ENCODE data around the gene MORN4.
A peak's percentile ranks its signal among the peaks of the same experiment; 100 is the strongest.
"Not testable (repeated sequence)": the region's sequence is repeated elsewhere in the genome, so short reads cannot be mapped to it uniquely, and the experiment has no call there.

The MORN4 gene

DNA sequence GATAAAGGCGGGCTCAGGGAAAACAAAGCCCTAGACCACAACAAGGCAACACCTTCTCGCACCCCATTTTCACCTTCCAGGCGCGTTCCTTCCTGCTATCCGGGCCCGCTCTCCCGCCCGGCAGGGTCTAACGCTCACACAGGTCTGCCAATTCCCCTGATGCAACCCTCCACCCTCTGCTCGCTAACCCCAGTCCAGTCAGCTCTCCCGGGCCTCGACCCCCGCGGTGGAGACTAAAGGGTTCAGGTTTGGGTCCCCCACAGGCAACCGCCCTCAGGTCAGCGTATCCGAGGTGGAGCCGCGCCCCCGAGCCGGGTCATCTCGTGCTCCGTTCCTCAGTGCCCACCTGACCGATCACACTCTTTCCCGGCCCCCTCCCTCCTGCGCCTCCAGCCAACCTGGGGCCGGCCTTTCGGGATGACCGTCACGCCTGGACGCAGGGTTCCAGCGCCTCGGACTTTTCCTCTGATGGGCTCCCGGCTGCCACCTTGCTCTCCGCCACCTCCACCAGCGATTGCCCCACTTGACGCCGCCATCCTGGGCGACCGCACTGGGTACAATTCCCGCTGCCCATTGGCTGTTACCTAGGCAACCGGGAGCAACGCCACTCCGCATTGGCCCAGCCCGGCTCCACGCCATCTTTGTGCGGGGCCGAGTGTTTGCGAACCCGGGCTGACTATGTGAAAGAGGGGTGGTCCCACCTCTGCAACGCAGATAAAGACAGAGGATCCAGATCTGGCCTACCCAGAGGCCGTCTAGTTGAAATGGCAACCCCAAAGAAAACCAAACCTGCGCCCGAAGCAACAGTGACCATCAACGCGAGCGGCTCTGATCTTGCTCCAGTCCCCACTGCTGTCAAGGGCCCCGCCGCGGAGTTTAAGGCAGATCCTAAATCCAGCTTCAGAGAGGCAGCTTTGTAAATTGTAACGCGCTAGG lies at the start of gene MORN4:
Gene MORN4 (minus strand): TSS at position 552 of the 936 bp plus-strand sequence. CDS start 13,847 bp downstream, outside the sequence.
- DNase-seq (ENCODE audit: low read depth in 2 of 3, low spot score in 1 of 3) = peak; percentile 84 to 88 (median 86)

DNA sequence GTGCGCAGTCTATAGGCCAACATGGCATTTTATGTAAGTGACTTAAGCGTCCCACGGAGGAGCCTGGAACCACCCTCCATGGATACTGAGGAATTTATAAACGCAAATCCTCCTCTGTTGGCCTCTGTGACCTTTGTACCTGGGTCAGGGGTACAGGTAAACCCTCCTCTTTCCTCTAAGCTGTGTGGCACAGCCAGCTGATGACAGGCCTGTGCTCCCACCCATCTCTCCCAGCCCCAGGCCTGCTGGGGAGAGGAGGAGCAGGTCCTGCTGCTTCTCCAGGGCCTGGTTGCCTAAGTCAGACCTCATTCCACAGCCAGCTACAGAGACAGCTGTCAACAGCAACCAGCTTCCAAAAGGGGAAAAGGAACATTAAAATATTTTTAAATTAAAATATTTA lies 48.7 kb upstream of the MORN4 start:
- DNase-seq (ENCODE audit: low read depth in 2 of 3, low spot score in 1 of 3) = no peak

DNA sequence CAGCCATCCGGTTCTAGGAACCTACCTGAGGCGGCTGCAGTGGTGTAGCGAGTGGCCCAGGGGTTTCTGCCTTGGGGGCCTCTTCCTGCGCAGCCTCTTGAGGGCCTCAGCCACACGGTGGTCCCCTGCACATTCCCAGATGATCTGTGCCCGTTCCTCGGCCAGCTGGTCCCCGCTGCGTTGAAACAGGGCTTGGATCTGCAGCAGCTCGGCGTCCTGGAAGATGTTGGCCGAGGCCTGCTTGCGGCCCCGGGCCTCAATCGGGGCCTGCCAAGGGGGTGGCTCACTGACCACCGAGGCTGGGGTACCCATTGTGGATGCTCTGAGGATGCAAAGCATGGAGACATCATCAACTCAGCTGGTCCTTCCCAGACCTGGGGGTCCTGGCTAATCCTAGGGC lies 46.3 kb upstream of the MORN4 start:
- no peak for DNase-seq (ENCODE audit: low read depth in 2 of 3, low spot score in 1 of 3)

DNA sequence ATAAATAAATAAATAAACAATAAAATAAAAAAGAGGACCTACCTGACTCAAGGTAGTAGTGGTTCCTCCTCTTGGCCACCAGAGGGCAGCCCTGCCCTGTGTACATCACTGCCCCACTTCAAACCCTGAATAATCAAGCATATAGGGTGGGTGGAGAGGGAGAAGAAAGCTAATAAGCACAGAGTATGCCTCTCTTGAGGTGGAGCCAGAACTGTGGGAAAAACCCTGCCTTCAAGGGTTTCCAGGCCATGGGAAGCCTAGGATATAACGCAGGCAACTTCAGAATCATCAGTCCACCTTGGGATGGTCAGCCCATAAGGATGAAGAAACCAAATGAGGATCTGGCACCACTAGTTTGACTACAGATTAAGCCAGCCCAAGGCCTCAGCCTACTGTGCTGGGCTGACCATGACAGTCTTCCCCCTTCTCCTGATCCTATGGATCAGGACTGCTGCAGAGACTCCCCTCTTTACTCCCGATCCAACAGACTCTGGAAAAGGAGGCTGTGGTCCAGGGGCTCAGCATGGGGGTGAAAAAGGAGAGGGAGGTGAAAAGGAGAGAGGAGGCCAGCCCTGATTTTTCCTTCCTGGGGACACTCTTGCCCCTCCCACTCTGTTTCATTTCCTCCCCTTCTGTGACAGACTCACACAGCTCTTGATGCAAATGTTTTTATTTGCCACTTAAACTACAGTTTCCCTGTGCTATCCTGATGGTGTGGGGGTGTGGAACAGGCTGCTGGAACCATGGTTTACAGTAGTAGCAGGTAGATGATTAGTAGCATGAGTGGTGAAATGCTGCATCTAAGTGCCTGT lies 43.7 kb upstream of the MORN4 start:
- peak in 1 of 3 donors; percentile 18 for DNase-seq (ENCODE audit: low read depth in 2 of 3, low spot score in 1 of 3)

DNA sequence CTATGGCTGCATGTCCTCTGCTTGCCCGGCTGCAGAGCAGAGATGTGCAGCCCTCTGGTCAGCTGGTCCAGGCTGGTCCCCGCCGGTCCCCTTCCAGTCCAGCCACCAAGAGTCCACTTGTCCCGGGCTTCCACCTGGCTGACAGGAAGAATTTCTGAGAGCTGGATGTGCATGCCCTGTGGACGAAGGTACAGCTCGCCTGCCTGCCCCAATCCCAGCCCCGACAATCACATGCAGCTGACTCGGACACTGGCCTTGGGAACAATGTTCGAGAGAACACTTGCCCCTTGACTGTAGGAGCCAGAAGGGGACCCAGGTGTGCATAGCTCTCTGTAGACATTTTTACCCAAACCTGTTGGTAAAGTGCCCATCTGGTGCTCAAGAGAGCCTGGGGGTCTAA lies 41.9 kb upstream of the MORN4 start:
- no peak for DNase-seq (ENCODE audit: low read depth in 2 of 3, low spot score in 1 of 3)

DNA sequence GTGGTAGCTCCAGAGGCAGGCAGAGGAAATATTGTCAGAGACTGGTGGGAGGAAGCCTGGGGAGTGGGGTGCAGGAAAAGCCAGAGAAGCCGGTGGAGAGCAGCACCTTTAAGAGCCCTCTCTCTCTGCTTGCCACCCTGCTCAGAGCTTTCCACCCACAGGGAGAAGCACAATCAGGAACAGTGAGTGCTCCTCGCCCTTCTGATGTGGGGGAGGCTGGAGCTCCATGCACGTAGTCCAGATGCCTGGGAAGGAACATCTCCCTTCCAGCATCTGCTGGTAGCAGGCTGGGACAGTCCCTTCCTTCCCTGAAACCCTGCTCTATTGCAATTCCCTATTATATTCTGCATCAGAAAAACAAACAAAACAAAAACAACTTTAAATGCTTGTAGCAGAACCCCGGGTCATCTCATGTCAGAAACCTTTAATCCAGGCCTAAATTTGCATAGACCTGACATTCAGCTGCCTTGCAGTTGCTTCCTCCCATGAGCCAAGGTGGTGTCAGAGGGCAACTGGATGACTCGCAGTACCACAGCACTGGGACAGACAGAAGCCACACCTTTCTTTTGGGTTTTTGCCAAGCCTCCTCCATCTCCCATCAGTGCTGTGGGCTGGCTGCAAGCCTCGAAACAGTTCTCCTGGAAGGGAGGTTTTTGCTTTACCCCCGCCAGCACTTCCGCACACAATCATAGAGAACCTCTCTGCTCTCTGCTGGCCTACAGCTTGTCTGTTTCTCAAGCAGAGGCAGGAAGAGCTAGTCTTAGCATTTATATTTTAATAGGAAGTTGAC lies 40.6 kb upstream of the MORN4 start:
- DNase-seq (ENCODE audit: low read depth in 2 of 3, low spot score in 1 of 3) = no peak

DNA sequence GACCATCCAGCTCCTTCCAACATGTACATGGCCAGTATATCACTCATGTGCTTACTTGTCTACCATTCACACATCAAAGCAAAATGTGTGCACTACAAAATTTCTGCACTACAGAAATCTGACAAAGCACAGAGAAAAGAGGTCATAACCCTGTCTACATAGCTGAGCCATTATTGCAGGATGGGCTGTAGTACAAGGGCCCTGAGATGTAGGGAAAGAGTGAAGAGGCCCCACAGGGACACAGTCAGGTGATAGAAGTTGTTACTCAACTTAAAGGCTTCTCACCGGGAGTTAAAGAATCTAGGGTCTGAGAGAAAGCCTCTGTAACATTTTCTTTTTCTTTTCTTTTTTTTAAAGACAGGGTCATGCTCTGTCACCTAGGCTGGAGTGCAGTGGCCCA lies 36.3 kb upstream of the MORN4 start:
- no peak for DNase-seq (ENCODE audit: low read depth in 2 of 3, low spot score in 1 of 3)

DNA sequence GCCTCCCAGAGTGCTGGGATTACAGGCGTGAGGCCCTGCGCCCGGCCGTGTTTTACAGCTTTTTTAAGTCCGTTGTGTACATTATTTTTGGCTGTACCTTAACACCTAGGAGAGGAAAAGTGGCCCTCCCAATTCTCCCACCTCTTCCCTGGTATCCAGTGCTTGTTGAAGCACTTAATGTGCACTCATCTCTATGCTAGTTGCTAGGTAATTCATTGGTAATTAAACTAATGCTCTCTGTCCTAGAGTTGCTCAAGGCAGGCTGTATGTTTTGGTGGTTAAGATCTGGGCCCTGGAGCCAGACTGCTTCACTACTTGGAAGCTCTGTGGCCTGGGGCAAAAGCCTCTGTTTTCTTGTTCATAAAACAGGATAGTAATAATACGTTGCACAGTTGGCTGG lies 34.2 kb upstream of the MORN4 start:
- no peak for DNase-seq (ENCODE audit: low read depth in 2 of 3, low spot score in 1 of 3)

DNA sequence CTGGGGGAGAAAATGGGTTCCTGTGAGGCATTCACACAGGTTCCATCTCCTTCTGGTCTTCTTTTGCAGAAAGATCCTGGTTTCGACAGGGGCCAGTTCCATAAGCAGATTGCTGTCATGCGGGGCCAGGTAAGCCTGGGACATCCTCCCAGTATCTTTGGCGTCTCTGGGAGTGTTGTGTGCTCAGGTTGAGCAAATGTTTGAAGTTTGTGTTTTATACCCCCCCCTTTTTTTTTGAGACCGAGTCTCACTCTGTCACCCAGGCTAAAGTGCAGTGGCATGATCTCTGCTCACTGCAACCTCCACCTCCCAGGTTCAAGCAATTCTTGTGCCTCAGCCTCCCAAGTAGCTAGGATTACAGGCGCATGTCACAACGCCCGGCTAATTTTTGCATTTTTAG lies 33.7 kb upstream of the MORN4 start:
- DNase-seq (ENCODE audit: low read depth in 2 of 3, low spot score in 1 of 3) = no peak

DNA sequence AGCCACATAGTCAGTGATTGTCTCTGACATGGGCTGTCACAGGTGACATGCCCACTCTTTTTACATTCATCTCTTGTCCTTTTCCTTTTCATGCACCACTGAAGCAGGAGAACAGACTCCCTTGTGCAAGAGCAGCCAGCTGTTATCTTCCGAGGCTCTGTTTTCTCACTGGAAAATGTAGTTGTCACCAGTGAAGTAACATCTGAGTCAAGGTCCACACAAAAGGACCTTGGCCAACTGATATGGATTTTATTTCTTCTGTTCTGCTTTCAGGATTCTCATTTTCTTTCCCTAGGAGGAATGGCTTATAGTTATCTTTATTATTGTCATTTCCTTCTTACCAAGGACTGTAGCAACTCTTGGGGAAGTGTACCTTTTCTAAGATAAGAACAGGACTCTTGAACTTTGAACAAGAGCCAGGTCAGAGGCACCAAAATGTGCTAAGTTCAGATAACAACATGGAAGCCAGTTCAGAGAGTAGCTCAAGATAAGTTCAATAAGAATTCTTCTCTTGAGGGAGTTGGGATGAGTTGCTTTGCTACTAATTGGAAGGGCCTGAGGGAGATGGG lies 31.1 kb upstream of the MORN4 start:
- no peak for DNase-seq (ENCODE audit: low read depth in 2 of 3, low spot score in 1 of 3)

DNA sequence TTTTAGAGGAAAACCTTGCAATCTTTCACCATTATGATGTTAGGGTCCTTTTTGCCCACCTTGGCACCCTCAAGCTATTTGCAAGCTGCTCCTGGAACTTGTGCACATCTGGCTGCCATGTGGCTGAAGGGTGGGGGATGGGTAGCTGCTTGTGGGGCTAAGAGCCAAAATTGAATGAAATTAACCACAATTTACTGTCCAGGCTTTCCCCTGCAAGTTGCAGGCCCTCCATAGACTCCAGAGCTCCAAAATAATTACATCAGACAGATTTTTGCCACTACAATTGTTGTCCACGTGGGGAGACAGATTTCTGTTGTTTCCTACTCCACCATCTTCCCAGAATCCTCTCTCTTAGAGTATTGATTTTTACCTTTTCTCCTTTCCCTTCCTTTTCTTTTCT lies 26.3 kb upstream of the MORN4 start:
- no peak for DNase-seq (ENCODE audit: low read depth in 2 of 3, low spot score in 1 of 3)

DNA sequence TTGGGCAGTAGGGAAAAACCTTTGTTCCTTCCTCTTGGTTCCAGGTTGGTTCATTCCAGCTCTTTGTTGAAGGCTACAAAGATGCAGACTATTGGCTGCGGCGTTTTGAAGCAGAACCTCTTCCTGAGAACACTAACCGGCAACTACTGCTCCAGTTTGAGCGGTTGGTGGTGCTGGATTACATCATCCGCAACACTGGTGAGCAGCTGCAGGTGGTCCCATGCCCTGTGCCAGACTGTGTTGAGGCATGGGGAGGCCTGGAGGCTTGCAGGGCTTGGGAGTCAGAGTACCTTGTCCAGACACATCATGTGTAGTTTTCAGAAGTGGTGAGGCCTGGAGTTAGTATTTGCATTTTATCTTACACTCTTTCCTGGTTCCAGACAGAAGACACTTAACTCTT lies 23.5 kb upstream of the MORN4 start:
- no peak for DNase-seq (ENCODE audit: low read depth in 2 of 3, low spot score in 1 of 3)

DNA sequence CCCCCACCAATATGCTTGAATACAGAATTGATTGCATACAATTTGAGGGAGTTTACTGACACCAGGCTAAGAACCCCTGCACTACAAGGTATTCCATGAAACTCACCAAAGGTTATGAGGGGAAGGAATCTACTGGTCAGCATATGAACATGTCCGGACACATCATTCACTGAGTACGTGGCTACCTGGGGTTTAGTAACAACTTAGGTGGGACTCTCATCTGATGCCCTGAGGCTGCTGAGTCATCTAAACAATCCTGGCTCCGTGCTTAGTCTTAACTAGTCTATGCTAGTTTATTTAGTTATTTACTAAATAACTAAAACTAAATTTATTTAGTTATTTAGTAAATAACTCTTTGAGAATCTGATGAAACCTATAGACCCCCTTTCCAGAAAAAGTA lies 18.5 kb upstream of the MORN4 start:
- no peak for DNase-seq (ENCODE audit: low read depth in 2 of 3, low spot score in 1 of 3)

DNA sequence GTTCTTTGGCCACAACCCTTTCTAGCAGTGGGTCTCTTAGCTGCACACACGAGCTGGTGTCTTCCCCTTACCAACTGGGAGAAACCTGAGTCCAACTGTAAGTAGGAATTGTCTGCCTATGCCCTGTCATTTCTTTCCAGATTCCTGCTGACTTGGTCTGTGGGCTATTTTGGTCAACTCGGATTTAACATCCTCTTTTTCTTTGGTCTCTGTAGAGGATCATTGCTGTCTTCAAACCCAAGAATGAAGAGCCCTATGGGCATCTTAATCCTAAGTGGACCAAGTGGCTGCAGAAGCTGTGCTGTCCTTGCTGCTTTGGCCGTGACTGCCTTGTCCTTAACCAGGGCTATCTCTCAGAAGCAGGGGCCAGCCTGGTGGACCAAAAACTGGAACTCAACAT lies 17.4 kb upstream of the MORN4 start:
- DNase-seq (ENCODE audit: low read depth in 2 of 3, low spot score in 1 of 3) = no peak

DNA sequence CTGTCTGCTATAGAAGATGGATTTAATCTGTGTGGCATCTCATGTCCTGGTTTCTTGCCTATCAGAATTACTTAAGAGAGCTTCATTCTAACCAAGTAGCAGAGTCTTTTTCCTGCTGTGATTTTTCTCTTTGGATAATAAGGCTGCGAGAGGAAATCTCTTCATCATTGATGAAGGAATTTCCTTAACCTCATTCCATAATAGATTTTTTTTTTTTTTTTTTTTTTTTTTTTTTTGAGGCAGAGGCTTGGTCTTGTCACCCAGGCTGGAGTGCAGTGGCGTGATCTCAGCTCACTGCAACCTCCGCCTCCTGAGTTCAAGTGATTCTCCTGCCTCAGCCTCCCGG lies 16.1 kb upstream of the MORN4 start:
- DNase-seq (ENCODE audit: low read depth in 2 of 3, low spot score in 1 of 3) = not testable (repeated sequence)

DNA sequence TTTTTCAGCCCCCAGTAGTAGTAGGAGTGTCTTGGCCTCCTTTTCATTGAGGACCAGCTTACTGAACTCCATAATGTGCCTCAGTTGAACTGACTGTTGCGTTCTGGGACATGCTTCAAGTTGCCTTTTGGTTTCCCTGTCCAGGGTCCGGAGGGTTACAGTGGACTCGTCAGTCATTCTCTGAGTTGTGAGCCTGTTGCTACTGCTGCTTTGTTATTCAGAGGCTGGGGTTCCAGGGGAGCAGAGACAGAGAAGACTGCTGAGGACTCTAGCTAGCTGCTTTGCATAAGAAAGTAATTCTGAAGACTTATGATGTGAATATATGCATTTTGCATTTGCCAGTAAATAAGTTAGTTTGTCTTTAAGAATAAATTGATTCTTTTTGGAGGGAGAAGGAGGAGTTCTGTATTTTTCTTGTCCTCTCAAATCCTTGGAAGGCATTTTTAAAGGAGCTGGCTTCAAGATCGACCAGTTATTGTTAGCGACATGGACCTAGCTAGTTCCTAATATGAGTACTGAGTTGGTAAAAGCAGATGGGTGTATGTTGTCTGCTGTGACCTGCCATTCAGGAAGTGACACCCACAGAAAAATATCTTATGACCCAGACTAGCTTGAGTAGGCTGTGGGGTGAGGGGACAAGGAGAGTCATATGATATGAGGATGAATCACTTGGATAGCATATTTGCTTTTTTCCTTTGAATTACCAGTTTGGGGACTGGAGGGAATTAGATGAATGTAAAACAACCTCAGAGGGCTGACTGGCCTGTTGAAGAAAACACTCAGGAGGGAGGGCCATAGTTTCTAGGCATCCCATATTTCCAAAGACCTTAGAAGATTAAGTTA lies 15.5 kb upstream of the MORN4 start:
- peak; percentile 16 to 25 (median 24) for DNase-seq (ENCODE audit: low read depth in 2 of 3, low spot score in 1 of 3)

DNA sequence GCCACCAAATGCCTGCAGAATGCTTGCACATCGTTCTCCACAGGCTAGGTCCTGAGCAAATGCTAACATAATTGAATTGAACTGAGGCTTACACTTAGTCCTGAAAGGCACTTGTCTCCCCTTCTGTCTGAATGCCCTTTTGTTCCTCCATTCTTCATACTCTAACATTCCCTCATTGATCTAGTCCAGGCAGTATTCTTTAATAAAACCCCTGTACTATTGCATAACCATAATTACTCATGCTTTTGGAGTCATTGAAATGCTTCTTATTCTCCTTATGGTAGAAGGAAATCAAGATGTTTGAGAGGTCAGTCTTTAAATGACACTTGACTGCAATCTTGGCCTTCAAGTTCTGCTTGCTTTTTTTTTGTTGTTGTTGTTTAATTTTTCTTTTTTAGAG lies 14.3 kb upstream of the MORN4 start:
- no peak for DNase-seq (ENCODE audit: low read depth in 2 of 3, low spot score in 1 of 3)

DNA sequence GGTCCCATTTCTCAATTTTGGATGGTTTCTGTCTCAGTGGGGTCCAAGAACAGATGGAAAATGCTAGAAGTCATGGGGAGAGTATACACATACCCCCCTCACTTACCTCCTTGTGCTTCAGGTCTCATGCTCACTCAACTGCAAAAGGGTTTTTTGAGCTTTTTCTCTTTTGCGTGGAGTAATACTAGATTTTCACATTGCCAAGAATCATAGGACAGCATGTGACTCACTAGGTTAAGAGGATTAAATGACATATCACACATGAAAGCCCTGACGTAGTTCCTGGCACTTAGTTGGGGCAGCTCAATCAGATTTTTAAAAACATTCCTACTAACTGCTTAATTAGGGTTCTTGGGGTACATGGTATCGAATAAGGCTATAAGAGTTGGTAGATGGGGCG lies 11.6 kb upstream of the MORN4 start:
- DNase-seq (ENCODE audit: low read depth in 2 of 3, low spot score in 1 of 3) = no peak

DNA sequence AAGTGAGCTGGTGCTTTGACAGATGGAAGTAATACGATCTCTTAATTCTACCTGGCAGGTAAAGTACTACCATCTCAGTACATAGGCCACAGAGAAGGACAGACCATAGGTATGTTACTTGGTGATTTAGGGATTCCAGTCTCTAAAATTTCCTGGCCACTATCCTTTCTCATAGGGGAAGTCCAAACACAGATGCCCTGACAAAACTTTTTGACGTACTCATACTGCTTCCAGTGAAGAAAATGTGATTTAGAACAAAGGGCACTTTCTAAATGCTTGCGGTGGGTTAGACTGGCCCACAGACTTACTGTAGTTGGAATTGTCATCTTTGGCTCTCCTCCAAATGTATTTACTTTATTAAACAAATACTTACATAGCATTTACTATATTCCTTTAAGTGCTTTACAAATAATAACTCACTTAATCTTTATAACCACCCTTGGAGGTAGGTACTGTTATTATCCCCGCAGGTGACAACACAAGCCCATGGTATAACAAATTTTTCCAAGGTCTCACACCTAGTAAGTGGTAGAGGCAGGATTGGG lies 10.2 kb upstream of the MORN4 start:
- DNase-seq (ENCODE audit: low read depth in 2 of 3, low spot score in 1 of 3) = no peak
